Activated CD4-positive, alpha-beta T cell treated with anti-CD3 and anti-CD28 coated beads, Interleukin-2, amount 50 U/mL, for 48 hours (primary cell): ENCODE data around the gene SBK2.
A peak's percentile ranks its signal among the peaks of the same experiment; 100 is the strongest.
"Not testable (repeated sequence)": the region's sequence is repeated elsewhere in the genome, so short reads cannot be mapped to it uniquely, and the experiment has no call there.

ENCODE experiments used
- DNase-seq, 2 experiments: peaks; one replicate each; pipeline ENCODE4 v3.0.0-alpha.2; 2020

The SBK2 gene, protein sequence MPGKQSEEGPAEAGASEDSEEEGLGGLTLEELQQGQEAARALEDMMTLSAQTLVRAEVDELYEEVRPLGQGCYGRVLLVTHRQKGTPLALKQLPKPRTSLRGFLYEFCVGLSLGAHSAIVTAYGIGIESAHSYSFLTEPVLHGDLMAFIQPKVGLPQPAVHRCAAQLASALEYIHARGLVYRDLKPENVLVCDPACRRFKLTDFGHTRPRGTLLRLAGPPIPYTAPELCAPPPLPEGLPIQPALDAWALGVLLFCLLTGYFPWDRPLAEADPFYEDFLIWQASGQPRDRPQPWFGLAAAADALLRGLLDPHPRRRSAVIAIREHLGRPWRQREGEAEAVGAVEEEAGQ

DNA sequence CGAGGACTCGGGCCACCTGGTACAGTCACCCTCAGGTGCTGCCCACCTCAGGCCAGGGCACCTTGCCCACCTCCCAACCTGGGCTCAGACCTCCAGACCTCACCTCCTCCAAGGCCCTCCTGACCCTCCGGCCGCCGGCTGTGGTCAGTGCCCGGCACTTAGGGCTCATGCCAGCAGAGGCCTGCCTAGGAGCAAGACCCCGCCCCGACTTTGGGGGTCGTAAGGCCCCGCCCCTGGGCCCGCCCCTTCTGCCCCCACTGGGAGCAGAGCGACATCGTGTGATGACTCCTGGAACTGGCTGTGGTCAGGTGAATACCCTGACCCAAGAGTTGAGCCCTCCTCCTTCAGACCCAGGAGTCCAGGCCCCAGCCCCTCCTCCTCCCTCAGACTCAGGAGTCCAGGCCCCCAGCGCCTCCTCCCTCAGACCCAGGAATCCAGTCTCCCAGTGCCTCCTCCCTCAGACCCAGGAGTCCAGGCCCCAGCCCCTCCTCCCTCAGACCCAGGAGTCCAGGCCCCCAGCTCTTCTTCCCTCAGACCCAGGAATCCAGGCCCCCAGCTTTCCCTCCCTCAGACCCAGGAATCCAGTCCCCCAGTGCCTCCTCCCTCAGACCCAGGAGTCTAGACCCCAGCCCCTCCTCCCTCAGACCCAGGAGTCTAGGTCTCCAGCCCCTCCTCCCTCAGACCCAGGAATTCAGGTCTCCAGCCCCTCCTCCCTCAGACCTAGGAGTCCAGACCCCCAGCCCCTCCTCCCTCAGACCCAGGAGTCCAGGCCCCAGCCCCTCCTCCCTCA is at the start of gene SBK2:
Gene SBK2 (minus strand): TSS at position 183 of the 790 bp plus-strand sequence. CDS start 839 bp downstream, outside the sequence.
- DNase-seq = peak in 1 of 2 experiments; percentile 6

DNA sequence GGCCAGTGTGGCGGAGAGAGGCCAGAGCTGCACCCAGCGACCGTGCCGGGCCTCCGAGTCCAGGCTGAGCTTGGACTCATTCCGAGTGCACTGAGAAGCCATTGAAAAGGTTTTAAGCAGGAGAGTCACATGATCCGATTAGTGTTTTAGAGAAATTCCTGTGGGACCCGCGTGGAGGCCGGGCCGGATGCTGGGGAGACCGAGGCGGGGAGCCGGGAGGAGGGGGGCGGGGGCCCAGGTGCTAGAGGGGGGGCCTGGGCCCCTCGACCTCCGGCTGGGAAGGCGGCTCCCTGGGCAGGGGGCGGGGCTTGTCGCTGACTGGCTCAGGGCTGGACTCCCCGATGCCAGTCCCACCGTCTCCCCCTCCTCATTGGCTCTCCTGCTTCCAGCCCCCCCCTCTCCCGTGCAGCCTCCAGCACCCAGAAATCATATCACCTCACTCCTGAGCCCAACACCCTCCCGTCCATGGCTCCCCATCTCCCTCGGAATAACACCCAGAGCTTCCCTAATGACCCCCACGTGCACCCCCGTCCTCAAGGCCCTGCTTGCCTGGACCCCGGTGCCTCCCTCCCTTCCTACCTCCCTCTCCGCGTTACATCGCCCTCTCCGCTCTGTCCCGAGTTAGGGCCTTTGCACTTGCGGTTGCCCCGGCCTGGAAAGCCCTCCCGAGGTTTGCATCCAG is 48.9 kb upstream of the SBK2 start:
- DNase-seq = peak; percentile 59 to 60

DNA sequence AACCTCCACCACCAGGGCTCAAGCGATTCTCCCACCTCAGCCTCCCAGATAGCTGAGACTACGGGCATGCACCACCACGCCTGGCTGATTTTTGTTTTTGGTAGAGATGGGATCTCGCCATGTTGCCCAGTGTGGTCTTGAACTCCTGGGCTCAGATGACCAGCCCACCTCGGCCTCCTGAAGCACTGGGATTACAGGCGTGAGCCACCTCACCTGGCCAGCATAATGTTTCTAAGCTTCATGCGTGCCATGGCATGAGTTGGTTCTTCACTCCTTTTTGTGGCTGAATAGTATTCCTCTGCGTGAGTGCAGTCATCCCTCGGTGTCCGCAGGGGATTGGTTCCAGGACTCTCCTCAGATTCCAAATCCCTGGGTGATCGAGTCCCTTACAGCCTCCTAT is 47.9 kb upstream of the SBK2 start:
- no peak for DNase-seq

DNA sequence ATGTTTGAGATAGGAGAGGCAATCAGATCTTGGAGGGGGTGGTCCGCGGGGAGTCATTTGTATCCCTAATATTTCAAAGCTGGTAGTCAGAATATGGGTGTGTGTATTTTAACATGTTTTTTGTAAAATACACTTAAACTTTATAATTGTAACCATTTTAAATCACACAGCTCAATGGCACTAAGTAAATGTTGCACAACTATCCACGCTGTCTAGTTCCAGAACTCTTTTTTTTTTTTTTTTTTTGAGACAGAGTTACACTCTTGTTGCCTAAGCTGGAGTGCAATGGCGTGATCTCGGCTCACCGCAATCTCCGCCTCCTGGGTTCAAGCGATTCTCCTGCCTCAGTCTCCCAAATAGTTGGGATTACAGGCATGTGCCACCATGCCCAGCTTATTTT is 47.0 kb upstream of the SBK2 start:
- DNase-seq = not testable (repeated sequence)

DNA sequence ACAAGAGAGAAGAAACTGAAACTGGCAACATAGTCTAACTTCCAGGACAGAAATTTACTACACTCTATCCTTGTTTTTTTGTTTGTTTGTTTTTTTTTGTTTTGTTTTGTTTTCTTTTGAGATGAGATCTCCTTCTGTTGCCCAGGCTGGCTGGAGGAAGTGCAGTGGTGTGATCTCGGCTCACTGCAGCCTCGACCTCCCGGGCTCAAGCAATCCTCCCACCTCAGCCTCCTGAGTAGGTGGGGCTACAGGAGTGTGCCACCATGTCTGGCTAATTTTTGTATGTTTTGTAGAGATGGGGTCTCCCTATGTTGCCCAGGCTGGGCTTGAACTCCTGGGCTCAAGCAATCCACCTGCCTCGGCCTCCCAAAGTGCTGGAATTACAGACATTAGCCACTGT is 45.4 kb upstream of the SBK2 start:
- not testable (repeated sequence) for DNase-seq

DNA sequence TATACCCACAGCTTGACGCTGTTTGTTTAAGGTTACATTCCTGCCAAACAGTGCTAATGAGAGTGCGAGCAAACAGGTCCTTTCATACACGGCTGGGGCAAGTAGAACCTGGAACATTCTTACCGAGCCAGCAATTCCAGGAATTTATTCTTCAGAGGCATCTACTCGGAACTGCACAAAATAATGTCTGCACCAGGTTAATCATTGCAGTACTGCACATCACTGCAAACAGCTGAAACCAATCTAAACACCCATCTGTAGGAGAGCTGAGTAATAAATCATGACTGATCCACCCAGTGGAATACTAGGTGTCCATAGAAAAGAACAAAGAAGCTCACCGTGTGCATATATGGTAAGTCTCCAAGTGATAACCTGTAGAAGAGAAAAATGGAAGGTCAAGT is 44.9 kb upstream of the SBK2 start:
- no peak for DNase-seq

DNA sequence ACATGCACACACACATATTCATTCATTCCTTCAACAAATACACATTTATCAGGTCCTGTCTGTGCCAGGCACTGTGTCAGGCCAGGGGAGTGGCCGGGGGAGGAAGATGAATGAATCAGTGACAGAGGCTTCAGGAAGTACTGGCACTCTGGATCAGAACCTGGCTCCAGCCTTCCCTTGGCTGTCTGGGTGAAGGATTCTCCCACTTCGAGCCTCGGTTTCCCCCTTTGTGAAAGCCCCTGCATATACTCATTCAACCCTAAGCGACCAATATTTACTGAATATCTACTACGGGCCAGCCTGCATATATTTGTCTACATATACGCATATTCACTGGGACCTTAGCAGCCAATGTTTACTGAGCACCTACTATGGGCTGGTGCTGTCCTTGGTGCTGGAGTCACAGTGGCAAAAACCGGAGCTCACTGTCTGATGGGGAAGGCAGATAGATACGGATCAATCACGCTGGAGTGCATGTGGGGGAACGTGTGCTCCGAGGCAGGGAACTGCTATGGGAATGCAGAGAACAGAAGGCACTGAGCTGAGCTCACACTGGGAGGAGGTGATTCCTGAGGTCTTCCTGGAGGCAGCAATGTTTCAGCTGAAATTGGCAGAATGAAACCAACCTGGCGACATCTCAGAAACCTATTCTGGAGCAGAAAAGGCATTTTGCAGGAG is 44.4 kb upstream of the SBK2 start:
- peak; percentile 24 to 26 for DNase-seq

DNA sequence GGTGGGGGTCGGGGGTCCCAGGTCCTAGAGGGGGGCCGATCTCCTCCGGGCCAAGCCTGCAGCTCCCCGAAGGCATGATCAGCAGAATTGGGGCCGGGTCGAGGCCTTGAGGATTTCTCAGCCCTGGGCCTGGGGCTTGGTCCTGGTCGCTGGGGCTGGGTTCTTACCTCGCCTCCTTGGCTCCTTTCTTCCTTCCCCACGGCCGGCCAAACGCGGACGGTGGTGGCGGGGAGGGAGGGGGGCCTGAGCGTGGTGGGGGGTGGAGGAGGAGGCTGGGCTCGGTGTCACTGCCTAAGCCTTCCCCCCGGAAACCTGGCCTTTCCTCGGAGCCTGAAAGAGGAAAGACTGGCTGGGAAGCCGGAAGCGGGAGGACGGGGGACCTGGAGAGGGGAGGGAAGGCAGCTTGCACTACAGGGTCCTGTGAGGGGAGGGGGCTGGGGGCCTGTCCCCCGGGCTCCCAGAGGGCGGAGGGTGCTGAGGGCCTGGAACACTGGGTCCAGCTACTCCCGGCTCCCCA is 43.8 kb upstream of the SBK2 start, which contains the start of gene ZNF579:
Gene ZNF579 (minus strand): TSS at position 221 of the 517 bp plus-strand sequence. CDS start 1,209 bp downstream, outside the sequence.
- peak; percentile 91 to 92 for DNase-seq

DNA sequence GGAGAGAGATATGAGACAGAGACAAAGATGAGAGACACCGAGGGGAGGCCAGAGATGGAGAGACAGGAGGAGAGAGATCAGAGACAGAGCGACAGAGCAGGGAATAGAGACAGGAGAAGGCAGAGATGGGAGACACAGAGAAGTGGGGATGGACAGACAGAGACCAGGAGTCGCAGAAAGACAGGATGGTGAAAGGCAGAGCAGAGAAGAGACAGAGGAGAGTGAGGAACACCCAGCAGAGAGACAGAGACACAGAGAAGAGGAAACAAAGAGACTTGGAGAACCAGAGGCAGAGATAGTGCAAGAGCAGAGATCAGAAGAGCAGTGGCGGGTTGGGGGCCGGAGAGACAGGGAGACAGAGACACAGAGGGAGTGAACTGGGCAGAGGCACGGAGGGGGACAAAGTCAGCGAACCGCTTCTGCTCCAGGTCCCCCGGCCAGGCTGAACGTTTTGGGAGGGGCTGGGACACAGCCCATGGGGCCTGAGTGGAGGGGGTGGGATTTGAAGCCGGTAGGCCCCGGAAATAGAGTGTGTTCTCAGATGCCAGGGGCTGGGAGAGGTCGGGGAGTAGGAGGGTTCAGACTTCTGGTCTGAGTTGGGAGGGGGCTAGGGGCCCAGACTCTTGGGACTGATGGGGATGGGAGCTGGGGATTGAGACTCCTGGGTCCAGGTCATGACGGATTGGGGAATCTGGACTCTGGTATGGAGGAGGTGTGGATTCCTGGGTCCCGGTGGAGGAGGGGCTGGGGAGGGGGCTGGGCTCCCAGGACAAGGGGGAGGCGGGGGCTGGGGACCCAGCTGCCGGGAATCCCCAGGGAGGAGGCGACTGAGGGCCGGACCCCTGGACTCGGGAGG is 43.1 kb upstream of the SBK2 start:
- peak in 1 of 2 experiments; percentile 10 for DNase-seq

DNA sequence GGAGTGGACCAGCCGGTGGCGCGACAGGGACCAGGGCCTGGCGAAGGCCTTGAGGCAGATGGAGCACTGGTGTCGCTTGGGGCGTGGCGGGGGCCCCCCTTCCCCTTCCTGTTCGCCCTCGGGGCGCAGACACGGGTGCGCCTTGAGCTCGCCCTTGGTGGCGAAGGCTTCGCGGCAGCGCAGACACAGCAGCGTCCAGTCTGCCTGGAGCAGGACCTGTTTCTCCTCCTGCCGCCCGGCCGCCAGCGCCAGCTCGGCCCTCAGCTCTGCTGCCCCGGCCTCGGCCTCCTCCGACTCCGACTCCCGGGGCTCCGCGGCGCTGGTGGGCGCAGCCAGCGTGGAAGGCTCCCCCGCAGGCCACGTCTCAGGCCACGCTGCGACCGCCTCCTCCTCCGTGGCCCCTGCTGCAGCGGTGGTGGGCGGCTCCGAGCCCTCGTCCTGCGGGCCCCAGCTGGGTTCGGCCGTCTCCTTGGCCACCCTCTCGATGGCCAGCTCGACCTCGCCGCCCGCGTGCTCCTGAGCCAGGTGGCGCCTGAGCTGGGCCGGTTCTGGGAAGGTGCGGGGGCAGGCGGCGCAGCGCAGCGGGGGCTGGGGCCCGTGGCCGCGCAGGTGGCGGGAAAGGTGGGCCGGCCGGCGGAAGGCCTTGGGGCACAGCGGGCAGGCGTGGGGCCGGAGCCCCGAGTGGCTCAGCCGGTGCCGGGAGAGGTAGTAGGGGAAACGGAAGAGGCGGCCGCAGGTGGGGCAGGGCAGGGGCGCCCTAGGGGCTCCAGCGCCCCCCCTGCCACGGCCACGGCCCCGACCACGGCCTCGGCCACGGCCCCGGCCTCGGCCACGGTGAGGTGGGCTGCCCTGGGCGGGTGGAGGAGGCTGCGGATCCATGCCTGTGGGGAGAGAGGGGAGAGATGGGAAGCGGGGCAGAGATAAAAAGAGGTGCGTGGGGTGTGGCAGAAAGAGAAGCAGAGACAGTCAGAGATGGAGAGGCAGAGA is 42.1 kb upstream of the SBK2 start:
- no peak for DNase-seq

DNA sequence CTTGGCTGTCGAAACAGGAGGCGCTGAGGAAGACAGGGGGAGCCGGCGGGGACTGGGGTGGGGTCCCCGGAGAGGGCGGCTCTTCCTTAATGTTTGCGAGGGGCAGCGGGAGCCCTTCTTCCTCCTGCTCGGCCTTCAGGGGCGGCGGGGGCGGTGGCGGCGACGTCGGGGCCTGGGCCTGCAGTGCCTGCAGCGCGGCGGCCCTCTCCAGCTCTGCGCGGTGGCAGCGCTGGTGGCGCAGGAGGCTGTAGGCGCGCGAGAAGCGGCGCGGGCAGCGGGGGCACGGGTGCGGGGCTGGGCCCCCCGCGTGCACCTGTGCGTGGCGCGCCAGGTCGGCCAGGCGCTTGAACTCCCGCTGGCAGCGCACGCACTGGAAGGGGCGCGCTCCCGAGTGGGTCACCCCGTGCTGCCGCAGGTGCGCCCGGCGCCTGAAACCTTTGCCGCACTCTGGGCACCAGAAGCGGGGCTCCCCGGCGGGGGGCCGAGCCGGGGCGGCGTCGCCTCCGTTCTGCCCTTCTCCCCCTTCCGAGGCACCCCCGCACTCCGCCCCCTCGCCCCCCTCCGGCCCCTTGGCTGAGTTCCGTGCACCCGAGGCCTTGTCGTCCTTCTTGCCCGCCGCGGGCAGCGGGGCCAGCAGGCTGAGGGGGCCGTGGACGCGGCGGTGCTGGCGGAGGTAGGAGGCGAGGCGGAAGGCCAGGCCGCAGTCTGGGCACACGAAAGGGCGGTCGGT is 41.3 kb upstream of the SBK2 start:
- DNase-seq = no peak

DNA sequence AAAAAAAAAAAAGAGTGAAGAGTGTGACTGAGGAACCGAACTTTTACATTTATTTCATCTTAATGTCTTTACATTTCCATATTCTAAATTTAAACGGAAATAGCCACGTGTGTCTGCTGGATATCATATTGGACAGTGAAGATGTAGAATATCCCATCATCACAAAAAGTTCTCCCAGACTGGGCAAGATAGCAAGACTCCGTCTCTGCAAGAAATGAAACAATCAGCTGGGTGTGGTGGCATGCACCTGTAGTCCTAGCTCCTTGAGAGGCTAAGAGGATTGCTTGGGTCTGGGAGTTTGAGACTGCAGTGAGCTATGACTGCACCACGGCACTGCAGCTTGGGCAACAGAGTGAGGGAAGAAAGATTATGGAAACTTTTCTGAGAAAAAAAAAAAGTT is 39.8 kb upstream of the SBK2 start:
- no peak for DNase-seq

DNA sequence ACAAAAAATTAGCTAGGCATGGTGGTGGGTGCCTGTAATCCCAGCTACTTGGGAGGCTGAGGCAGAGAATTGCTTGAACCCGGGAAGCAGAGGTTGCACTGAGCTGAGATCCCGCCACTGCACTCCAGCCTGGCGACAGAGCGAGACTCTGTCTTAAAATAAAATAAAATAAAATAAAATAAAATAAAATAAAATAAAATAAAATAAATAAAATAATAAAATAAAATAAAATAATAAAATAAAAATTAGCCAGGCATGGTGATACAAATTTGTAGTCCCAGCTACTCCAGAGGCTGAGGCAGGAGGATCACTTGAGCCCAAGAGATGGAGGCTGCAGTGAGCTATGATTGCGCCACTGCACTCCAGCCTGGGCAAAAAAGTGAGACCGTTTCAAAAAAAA is 37.0 kb upstream of the SBK2 start:
- DNase-seq = not testable (repeated sequence)

DNA sequence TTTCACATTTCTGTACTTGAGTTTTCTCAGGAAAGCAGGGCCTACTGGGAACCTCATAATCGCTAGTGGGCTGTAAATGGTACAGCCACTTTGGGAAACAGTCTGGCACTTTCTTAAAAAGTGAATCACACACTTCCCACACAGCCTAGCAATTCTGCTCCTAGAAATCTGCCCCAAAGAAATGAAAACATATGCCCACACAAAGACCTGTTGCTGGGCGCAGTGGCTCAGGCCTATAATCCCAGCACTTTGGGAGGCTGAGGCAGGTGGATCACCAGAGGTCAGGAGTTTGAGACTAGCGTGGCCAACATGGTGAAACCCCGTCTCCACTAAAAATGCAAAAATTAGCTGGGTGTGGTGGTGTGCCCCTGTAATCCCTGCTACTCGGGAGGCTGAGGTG is 32.5 kb upstream of the SBK2 start:
- DNase-seq = not testable (repeated sequence)

DNA sequence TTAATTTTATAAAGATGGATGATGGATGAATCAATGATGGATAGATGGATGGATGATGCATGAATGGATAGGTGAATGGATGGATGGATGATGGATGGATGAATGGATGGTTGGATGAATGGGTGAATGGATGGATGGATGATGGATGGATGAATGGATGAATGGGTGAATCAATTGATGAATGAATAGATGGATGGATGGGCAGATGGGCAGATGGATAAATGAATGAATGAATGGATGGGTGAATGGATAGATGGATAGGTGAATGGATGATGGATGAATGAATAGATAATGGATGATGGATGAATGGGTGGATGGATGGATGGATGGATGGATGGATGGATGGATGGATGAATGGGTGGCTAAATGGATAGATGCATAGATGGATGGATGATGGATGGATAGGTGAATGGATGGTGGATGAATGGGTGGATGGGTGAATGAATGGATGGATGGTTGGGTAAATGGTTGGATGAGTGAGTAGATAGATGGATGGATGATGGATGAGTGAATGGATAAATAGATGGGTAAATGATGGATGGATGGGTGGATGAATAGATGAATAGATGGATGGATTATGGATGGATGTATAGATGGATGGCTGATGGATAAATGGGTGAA is 30.9 kb upstream of the SBK2 start:
- DNase-seq = no peak

DNA sequence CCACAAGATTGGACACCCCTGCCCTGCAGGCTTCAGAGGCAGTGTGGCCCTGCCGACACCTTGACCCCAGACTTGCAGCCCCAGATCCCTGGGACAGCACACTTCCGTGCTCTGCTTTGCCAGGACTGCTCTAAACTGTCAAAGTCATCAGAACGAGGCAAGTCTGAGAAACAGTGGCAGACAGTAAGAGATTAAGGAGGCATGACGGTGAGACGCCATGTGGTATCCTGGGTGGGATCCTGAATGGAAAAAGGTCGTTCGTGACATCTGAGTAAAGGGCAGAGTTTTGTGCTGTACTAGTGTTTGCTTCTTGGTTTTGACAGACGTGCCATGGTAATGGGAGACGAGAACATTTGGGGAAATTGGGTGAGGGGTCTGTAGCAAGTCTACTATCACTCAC is 29.9 kb upstream of the SBK2 start:
- no peak for DNase-seq

DNA sequence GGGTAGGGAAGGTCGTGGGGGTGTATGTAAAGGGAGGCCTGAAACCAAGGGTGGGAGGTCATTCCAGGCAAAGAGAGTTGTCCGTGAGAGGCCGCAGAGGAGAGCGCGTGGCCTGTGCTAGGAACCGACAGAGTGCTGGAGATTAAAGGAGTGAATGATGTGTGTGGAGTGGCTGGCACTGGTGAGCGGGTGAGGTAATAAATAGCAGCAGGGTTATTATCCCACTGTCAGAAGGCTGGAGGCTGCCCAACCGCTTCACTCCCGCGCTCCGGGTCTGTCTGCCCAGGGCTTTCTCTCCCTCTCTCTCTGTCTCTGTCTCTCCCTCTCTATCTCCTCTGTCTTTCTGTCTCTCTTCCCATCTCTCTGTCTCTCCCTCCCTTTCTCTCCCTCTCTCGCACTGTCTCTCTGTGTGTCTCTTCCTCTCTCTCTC is 26.3 kb upstream of the SBK2 start:
- DNase-seq = no peak

DNA sequence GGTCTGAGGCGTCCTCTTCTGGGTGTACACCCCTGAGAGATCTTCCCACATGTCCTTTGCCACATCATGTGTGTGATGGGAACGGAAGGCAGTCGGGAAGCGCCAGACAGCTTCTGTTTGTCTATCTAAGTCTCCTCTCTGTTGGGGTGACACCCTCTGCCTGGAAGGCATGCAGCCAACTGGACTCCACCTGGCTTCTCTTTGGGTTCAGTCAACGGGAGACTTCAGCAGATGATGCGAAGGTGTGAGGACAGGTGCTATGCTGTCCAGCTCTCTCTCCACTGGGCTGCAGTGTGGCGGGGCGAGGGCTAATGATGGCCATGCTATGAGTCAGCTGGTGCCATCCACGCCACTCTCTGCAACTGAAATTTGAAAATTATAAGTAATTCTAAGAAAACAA is 22.8 kb upstream of the SBK2 start:
- DNase-seq = no peak

DNA sequence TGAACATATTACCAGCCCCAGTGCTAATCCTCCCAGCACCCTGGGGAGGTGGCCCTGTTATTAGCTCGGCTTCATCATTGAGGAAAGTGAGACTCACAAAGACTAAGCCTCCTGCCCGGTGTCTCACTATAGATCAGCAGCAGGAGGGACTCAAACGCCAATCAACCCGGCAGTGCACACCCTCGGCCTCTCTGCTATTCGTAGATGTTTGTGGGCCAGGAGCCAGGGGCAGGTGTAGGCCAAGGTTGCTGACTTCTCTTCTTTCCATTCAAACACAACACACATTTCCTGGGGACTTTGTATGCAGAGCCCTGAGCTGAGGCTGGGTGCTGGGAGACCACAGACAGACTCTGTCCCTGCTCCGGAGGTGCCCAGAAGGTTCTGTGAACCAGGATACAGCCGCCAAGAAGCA is 17.8 kb upstream of the SBK2 start:
- no peak for DNase-seq
